Psoas muscle (tissue), 8 donors: ENCODE data around the gene LITAFD. TPM values are rescaled to one million over a fixed set of nuclear protein-coding genes. Genes with fewer than 3 reads are reported as not detected.
A peak's percentile ranks its signal among the peaks of the same experiment; 100 is the strongest.

ENCODE experiments used
- ATAC-seq, 4 donors: fragments of 200-7000 bp; cut with Tn5 transposase; one replicate each; pipeline ENCODE4 v1.9.1; 2020; ENCODE audit warnings: moderate library complexity in 3 of 4, mild to moderate bottlenecking in 2 of 4
- DNase-seq, 2 donors: peaks; one replicate each; pipeline ENCODE4 v3.0.0-alpha.2; 2020
- H3K27ac ChIP-seq: fragments of 200-600 bp; one replicate; pipeline ENCODE4 v1.8.0; 2022
- H3K27me3 ChIP-seq, 3 donors: fragments of 200-600 bp in 1 of 3; one replicate each; pipeline versions ENCODE4 v1.6.1 to v1.8.0; 2013 to 2022; ENCODE audit warnings: low read length in 2 of 3, mild to moderate bottlenecking in 2 of 3, moderate library complexity in 1 of 3; ENCODE audit not compliant: insufficient read depth in 3 of 3
- H3K36me3 ChIP-seq, 2 donors: fragments of 200-600 bp in 1 of 2; one replicate each; pipeline versions ENCODE4 v1.6.1 to v1.8.0; 2013 to 2022; ENCODE audit warnings: low read depth in 1 of 2, mild to moderate bottlenecking in 1 of 2, moderate library complexity in 1 of 2; ENCODE audit not compliant: insufficient read depth in 1 of 2
- H3K4me1 ChIP-seq: fragments of 200-600 bp; one replicate; pipeline ENCODE4 v1.8.0; 2022
- H3K4me3 ChIP-seq: fragments of 200-600 bp; one replicate; pipeline ENCODE4 v1.8.0; 2022; ENCODE audit warnings: mild to moderate bottlenecking
- H3K9me3 ChIP-seq: fragments of 200-600 bp; one replicate; pipeline ENCODE4 v1.8.0; 2022
- WGBS, 3 donors: extraction: QIAGEN DNeasy Blood & Tissue Kit; methylation state at CpG; one replicate each; pipeline versions ENCODE4 v1.1.6 to v1.1.7; 2013; 5-methylcytosine and 5-hydroxymethylcytosine counted together
- intact Hi-C, 2 donors: fragments of 100-400 bp; cut with DNase I; formaldehyde crosslinking; loops; one replicate each; pipeline versions ENCODE4 v1.11.0 to v1.14.2; 2022
- polyA plus RNA-seq, 3 donors: library from polyadenylated mRNA; stranded (reverse); fragments of 200-250 nt; gene quantifications; one replicate each; pipeline ENCODE4 v1.2.3, GENCODE V29; 2013
- total RNA-seq, 4 donors: library from RNA; stranded (reverse); fragmentation: NEBNext Ultra II Directional in 2 of 4; extraction: Animal tissue kit (Norgen Biotek cat#: 25700) in 2 of 4; gene quantifications; one replicate each; pipeline versions ENCODE4 v1.2.1 to v1.2.4, GENCODE V29; 2021 to 2023
- TF ChIP-seq, protein P1 (sequence below): fragments of 200-600 bp; IDR thresholded peaks from one replicate; pipeline ENCODE4 v1.8.0; 2022; ENCODE audit warnings: antibody characterized with exemption
- donor health status: healthy with polysubstance abuse.
- donor health status: DM: no; HTN: no; CAD: no; lungs with moderate emphysema.
- donor health status: Bipolar disorder and iron deficiency.
- donor health status: healthy.
- donor health status: DM: yes; HTN: yes; CAD: no.
- donor health status: DM: no; HTN: no; CAD: no.
- donor health status: DM: no; HTN: no; CAD: no.
- donor health status: DM: yes; HTN: yes; CAD: no.

Gene LITAFD
- total and polyA plus RNA-seq, 7 donors: not detected

DNA sequence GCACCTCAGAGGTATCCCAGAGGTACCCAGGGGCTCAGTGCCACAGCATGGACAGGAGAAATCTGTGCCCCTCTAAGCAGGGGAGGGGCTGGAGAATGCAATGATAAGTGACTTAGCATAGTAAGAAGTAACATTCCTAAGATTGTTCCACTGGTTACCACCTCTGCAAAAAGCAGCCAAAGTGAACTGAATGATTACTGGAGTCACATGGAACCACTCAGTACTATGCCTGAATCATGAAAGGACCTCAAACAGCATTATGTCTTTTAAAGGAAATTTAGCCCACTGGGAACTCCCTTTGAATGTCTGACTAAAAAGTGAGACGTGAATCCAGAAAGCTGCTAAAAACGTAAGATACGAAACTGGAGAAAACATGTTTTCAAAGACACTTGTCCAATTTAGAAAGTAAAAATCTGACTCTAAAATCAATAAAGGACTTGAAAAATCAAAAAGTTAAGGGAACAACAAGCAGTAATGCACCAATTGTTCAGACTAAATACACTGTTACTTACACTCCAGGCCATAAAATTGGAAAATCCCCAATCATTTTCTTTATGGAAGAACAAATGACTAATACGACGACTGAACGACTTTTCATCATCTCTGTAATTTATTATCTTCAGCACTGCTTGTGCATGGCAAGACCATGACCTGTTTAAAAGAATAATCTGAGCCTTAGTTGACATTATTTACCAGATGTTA is 38.6 kb downstream of the LITAFD start:
- DNase-seq (no peak), ATAC-seq (no peak)
- Histone ChIP-seq H3K27ac (no peak overlapping the region), H3K36me3 (peaks cover 12 to 85% of the 10 kb centered on the region in 2 donors), H3K4me3 (no peak overlapping the region), H3K4me1 (peaks cover 15% of the 10 kb centered on the region), H3K9me3 (no peaks in the 10 kb centered on the region), H3K27me3 (no peaks in the 10 kb centered on the region)
- TF ChIP-seq, protein P1, sequence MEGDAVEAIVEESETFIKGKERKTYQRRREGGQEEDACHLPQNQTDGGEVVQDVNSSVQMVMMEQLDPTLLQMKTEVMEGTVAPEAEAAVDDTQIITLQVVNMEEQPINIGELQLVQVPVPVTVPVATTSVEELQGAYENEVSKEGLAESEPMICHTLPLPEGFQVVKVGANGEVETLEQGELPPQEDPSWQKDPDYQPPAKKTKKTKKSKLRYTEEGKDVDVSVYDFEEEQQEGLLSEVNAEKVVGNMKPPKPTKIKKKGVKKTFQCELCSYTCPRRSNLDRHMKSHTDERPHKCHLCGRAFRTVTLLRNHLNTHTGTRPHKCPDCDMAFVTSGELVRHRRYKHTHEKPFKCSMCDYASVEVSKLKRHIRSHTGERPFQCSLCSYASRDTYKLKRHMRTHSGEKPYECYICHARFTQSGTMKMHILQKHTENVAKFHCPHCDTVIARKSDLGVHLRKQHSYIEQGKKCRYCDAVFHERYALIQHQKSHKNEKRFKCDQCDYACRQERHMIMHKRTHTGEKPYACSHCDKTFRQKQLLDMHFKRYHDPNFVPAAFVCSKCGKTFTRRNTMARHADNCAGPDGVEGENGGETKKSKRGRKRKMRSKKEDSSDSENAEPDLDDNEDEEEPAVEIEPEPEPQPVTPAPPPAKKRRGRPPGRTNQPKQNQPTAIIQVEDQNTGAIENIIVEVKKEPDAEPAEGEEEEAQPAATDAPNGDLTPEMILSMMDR: no peak
- WGBS, 3 donors: 75 to 81% (median 77%) methylated on average over 6 of the region's 6 CpGs
- intact Hi-C loops: loop anchor here in 1 of 2 donors (10.0 kb wide), 1 partner anchor 84 kb away; no protein-coding TSS in a partner anchor

DNA sequence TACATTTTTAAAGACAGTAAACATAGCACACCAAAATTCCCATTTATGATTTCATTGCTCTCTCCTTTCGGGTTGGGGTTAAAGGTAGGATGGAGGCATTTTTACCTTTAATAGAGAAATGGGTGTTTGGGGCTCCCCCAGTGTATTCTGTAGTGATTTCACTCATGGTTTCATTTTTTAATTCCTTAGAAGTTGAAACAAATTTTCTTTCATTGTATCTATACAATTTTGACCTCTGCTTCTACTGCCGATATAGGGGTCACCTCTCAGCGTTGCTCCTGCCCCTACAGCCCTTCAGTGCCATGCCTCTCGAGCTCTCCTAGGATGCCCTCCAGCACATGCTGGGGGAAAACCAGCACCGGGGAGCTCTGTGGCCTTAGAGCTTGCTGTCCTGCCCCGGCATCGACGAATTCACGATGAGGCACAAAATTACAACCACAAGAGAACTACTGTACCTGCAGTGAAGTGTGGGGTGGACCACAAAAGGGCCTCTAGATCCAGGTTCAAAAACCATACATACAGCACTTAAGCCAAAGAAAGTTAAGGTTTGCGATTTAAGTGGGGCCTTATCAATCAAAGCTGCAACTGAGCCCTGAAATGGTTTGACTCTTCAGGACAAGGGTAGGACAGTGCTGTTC is 39.3 kb downstream of the LITAFD start:
- DNase-seq (no peak), ATAC-seq (no peak)
- no peaks in the 10 kb centered on the region for H3K27me3 ChIP-seq
- peaks cover 9 to 80% of the 10 kb centered on the region in 2 donors for H3K36me3 ChIP-seq
- TF ChIP-seq, protein P1: no peak
- 93 to 98% (median 94%) methylated on average over 10 of the region's 10 CpGs for WGBS, 3 donors
- no peak overlapping the region for H3K27ac ChIP-seq
- H3K9me3 ChIP-seq: no peaks in the 10 kb centered on the region
- no peak overlapping the region for H3K4me3 ChIP-seq
- intact Hi-C loops: loop anchor here in 1 of 2 donors (10.0 kb wide), 1 partner anchor 83 kb away; no protein-coding TSS in a partner anchor
- peaks cover 15% of the 10 kb centered on the region for H3K4me1 ChIP-seq

DNA sequence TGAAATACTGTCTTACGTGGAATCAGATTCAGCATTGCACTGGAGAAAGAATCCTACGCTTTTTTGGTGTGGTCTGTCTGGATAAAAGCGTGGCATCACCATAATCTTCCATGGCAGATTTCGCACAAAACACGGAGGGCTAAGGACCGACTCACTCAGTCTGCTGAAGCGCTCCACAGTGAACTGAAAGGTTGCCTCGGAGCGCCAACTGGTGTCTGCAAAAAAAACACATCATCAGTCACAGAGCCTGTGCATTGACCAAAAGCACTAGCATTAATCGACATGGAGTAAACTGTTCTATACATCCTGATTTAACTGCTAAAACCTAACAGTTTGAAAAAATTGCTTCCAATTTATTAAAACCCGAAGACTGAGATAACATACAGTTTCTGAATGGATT is 41.0 kb downstream of the LITAFD start:
- H3K36me3 ChIP-seq: peaks cover 6 to 78% of the 10 kb centered on the region in 2 donors
- no peak overlapping the region for H3K27ac ChIP-seq
- peaks cover 15% of the 10 kb centered on the region for H3K4me1 ChIP-seq
- H3K4me3 ChIP-seq: no peak overlapping the region
- H3K9me3 ChIP-seq: no peaks in the 10 kb centered on the region
- DNase-seq (no peak), ATAC-seq (no peak)
- no peaks in the 10 kb centered on the region for H3K27me3 ChIP-seq
- intact Hi-C loops: loop anchor here in 1 of 2 donors (10.0 kb wide), 1 partner anchor 82 kb away; no protein-coding TSS in a partner anchor
- 58 to 69% (median 68%) methylated on average over 11 of the region's 11 CpGs for WGBS, 3 donors
- TF ChIP-seq, protein P1: no peak

DNA sequence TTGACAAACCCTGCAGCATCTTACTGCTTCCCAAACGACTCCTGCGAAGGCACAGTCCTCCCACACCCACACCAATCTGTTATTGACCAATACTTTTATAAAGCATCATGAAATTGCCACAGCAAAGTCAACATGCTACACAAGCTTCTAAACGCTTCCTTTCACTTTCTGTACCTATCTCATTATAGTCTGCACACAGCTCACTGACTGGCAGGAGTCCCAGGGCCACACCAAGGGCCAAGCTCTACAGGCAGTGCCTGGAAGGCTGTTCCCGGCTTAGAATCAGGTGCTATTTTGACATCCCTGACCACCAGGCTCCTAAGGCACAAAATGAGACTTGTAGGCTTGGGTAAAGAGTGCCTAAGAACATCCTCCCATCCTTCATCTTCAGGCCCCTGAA is 42.1 kb downstream of the LITAFD start:
- ATAC-seq (peak; percentile 55 to 76 (median 74)), DNase-seq (peak; percentile 32 to 72)
- H3K4me3 ChIP-seq: no peak overlapping the region
- TF ChIP-seq, protein P1: no peak
- WGBS, 3 donors: 48 to 66% (median 54%) methylated on average over 4 of the region's 4 CpGs
- no peaks in the 10 kb centered on the region for H3K27me3 ChIP-seq
- no peak overlapping the region for H3K27ac ChIP-seq
- intact Hi-C loops: loop anchor here in 1 of 2 donors (10.0 kb wide), 1 partner anchor 81 kb away; no protein-coding TSS in a partner anchor
- peaks cover 15% of the 10 kb centered on the region for H3K4me1 ChIP-seq
- no peaks in the 10 kb centered on the region for H3K9me3 ChIP-seq
- H3K36me3 ChIP-seq: peaks cover under 1 to 78% of the 10 kb centered on the region in 2 donors
